HG02943 (cell line): ENCODE data around the gene BAHCC1.

Source experiments
- ATAC-seq: cut with Tn5 transposase; IDR thresholded peaks from one replicate; pipeline ENCODE4 v1.9.1; 2021; ENCODE audit warnings: mild to moderate bottlenecking, low read depth, moderate library complexity; ENCODE audit not compliant: unreplicated experiment

The BAHCC1 gene

GRCh38 chr17:81471818-81472456 is 76.7 kb downstream of the BAHCC1 start:
- ATAC-seq, result no peak

DNA sequence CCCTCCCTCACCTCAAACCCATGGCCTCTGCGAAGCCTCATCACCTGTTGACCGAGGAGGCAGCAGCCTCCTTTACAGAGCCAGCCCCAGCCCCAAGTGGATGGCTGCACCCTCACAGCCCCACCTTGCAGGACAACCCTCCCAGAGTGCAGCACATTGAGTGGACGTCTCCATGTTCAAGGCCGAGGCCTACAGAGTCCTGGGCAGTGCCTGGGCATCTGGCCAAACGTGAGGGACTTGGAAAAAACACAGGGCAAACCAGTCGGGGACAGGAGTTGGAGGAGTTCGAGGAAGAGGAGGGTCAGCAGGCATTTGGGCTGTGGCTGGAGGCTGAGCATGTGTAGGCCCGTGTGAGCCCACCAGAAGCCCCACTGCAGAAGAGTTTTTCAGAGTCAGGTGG is 77.8 kb downstream of the BAHCC1 start:
- ATAC-seq, result no peak

DNA sequence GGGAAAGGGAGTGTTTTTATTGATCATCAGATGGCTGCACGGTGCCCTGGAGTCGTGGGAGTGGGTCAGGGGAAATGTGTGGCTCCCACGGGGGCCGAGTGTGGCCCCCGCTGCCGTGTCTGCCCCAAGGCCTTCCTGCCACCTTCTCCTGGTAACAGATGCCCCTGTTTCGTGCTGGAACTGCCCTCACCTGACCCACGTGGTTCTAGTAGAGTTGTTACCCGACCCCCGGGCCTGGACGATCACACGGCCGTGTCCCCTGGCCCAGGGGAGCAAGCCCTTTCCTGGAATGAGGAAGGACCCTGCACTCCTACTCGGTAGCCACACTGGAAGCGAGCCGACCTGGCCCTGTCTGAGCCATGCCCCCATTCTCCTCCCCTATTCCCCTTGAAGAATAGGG is 79.7 kb downstream of the BAHCC1 start:
- no peak for ATAC-seq

DNA sequence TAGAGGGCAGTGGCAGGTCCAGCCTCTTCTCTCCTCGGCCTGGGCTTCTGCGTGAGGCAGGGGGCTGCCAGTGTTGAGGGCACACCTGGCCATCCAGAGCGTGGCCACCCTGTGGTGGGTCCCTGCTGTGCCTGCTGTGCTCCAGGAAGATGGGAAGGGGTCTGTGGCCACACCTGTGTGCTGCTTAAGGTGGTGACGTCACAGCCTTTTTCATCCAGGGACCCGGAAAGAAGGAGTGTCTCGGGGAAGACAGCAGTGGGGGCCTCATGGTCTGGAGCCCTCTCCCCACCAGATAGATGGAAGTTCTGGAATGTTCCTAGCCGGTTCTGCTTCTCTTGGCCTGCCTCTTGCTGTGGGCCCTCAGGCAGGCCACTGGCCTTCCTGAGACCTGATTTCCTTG is 80.8 kb downstream of the BAHCC1 start:
- no peak for ATAC-seq

GRCh38 chr17:81476635-81477034 is 81.4 kb downstream of the BAHCC1 start:
- ATAC-seq, result no peak

- no peak for ATAC-seq
These were observed 81.9 kb downstream of the BAHCC1 start for GRCh38 chr17:81477173-81477572.

- ATAC-seq, result no peak
These were observed 82.9 kb downstream of the BAHCC1 start for GRCh38 chr17:81478119-81478518.

DNA sequence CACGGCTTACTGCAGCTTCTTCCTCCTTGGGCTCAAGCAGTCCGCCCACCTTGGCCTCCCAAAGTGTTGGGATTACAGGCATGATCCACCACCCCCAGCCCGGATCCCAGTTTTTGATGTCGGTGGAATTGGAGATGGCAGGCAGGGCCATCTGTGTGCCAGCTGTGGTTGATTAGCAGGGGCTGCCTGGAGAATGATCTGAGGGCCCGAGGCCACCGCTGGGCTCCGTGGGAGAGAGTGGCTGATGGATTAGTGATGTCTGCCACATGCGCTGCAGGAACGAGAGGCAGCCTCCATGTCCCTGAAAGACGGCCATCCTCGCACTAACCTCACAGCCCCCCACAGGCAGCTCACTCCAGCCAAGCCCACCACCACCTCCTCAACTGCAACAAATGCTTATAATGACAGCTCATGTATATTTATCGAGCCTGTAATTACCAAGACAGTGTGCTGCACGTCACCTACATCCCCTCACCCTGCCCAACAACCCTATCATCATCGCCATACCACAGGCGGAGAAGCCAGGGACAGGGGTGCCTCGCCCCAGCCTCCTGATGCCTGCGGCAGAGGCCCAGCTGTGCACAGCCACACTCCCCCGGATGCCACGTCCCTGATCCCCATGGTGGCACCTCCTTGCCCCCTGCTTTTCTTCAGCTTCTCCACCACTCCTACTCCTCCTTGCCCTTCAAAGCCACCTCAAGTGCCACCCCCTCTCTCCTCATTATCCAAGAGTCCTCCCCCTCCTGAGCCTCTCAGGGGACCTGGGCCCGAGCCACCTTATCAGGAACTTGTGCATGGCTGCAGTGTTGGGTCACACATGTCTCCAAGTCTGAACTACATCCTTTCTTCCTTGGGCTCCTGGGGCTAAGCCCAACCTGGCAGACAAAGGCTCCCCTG is 84.2 kb downstream of the BAHCC1 start:
- no peak for ATAC-seq

DNA sequence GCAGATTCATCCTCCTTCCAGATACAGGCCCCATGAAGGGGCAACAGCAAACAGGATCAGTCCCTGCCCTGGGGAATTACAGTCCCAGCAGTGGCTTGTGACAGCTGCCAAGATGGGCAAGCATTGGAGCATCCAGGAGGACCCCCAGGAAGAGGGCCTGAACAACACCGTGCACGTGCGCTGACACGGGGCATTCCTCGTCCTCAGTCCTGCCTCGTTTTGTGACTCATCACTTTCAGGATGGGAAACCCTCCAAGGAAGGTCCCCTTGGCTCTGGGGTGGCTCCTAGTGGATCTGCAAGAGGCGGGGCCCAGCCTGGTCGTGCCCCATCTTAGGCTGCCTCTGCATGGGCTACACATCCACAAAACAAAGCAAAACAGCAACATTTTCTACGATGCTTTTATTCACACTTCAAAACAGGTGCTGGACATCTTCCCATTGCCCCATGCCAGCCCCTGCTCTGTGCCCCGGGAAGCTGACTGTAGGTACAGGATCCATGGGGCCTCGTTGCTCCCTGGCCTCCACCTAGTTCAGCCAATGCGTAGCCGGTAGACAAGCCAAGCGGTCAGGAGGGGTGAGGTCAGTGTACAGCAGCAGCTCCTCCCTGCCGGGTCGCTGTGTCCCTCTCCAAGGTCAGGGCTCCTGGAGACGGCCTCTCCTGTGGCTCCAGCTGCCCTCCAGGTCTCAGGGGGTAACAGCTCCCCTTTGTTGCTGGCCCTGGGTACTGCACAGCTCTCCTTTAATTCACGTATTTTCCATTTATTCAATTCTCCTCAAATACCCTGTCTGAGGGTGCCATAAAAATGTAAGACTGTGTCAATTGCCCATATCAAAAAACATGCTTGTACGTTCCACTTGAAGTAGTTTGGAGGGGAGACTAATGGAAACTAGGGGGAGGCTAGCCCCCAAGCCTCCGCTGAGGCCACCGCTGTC is 85.1 kb downstream of the BAHCC1 start:
- no peak for ATAC-seq

DNA sequence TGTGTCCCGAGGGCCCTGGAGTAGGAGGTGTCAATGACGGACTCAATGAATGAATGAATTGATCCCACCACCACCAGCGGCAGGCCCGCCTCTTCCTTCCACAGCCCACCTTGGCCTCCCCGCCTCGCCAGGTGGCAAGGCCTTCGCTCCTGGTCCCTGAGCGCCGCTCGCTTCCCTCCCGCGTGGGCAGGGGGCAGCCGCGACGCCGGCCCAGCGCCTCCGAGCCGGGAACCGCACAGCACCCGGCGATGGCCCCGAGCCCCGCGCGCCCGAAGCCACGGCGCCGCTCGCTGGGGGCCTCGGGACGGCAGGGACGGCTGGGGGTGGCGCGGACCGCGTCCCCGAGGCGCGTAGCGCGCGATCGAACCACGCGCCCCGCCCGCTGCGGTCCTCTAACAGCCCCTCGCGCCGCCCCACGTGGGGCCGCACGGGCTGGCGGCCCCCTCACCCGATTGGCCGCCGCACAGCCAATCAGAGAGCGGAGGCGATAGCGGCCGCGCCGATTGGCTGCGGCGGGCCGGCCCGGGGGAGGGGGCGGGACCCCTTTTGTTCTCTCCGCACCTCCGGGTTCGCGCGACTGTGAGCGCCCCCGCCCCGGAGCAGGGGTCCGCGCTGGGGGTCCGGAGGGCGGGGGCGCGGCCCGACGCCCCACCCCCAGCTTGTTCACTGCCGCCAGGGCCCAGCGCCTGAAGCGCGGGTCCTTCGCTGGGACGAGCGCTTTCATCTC is 86.0 kb downstream of the BAHCC1 start:
- no peak for ATAC-seq

- no peak for ATAC-seq
These were observed 86.7 kb downstream of the BAHCC1 start for GRCh38 chr17:81481815-81482505.

- ATAC-seq, result no peak
These were observed 87.4 kb downstream of the BAHCC1 start for GRCh38 chr17:81482673-81483072.

GRCh38 chr17:81483085-81483861 is 88.0 kb downstream of the BAHCC1 start:
- no peak for ATAC-seq

DNA sequence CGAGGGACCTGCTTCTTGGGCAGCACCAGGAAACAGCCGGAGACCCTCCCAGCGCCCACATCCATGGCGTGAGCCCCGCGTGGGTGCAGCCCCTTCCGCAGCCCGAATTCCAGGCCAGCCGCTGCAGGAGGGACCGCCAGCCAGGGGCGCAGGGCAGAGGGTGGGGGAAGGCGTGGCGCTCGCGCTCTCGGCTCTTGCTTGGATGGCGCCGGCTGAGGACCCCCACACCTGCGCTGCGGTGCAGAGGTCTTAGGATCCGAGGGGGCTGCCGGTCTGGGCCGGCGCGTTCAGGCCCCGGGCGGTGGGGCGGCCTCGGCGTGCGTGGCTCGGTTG is 88.6 kb downstream of the BAHCC1 start:
- no peak for ATAC-seq

DNA sequence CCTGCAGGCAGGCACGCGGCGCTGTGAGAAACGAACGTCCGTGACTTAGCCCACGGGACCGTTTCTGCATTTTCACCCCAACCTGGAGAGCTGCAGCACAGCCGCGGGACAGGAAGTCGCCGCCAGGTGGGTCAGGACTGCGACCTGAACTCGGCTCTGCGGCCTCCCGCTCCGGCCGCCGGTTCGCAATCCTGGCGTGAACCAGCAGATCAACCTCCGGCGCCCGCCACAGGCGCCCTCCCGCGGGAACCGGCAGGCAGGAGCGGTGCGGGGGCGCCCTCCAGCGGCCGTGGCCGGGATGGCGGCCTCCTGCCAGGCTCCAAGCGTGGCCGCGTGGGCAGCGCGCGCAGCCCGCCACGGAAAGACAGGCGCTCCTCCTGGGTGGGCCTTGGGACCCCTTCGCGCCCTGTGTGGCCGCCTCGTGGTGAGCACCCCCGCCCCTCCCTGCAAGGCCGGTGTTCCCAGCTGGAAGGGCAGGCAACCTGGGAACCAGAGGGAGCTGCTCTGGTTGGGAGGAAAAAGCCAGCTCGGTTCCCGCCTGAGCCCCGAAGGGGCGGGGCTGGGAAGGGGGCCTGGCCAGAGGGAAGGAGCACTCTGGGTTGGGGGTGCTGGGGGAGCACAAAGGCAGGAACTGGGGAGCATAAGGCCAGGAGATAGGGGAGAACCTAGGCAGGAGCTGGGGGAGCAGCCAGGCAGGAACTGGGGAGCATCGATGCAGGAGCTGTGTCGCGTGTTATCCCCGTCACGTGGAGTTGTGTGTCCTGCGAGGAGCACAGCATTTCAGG is 89.1 kb downstream of the BAHCC1 start:
- ATAC-seq, result peak; percentile 58

DNA sequence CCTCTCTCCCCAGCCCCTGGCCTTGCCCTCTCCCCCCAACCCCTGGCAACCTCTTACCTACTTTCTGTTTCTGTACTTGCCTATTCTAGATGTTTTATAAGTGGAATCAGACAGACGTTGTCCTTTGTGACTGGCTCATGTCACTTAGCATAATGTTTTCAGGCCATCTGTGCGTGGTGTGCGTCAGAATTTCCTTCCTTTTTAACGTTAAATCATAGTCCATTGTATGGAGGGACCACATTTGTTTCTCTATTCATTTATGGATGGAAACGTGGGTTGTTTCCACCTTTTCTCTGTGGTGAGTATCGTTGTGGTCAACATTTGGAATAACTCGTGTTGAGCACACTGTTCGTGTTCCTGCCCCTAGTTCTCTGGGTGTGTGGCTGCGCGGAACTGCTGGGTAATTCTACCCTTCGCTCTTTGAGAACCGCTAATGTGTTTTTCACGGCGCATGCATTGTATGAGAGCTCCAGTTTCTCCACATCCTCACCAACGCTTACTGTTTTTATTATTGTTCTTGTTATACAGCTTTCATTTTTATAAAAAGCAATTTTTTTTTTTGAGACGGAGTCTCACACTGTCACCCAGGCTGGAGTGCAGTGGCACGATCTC is 91.0 kb downstream of the BAHCC1 start:
- ATAC-seq, result no peak

GRCh38 chr17:81487089-81487486 is 91.8 kb downstream of the BAHCC1 start:
- no peak for ATAC-seq
